HG03045 (cell line): ENCODE results near the gene DLAT.
A peak's percentile ranks its signal among the peaks of the same experiment; 100 is the strongest.
"Not testable (repeated sequence)": the region's sequence is repeated elsewhere in the genome, so short reads cannot be mapped to it uniquely, and the experiment has no call there.

ENCODE experiments used
- ATAC-seq: cut with Tn5 transposase; IDR thresholded peaks from one replicate; pipeline ENCODE4 v1.9.1; 2021; ENCODE audit warnings: mild to moderate bottlenecking, moderate library complexity; ENCODE audit not compliant: unreplicated experiment

DLAT gene

GRCh38 chr11:112004389-112004788 lies 20.8 kb upstream of the DLAT start:
- peak; percentile 85 for ATAC-seq

GRCh38 chr11:112005422-112006094 lies 19.6 kb upstream of the DLAT start:
- no peak for ATAC-seq

GRCh38 chr11:112006095-112006441 lies 19.1 kb upstream of the DLAT start:
- not testable (repeated sequence) for ATAC-seq

GRCh38 chr11:112011451-112011850 lies 13.8 kb upstream of the DLAT start:
- ATAC-seq, result not testable (repeated sequence)

GRCh38 chr11:112012874-112013273 lies 12.3 kb upstream of the DLAT start:
- ATAC-seq, result no peak

GRCh38 chr11:112013497-112014164 lies 11.6 kb upstream of the DLAT start:
- ATAC-seq, result no peak

- peak; percentile 85 for ATAC-seq
Measured at GRCh38 chr11:112016088-112016764, 9.0 kb upstream of the DLAT start.

- peak; percentile 45 for ATAC-seq
Measured at GRCh38 chr11:112016765-112017376, 8.3 kb upstream of the DLAT start.

- ATAC-seq, result no peak
Measured at GRCh38 chr11:112017538-112017937, 7.7 kb upstream of the DLAT start.

- no peak for ATAC-seq
Measured at GRCh38 chr11:112019066-112019465, 6.1 kb upstream of the DLAT start.

GRCh38 chr11:112023104-112023503 lies 2.1 kb upstream of the DLAT start:
- no peak for ATAC-seq

GRCh38 chr11:112024178-112024772 lies 933 bp upstream of the DLAT start:
- ATAC-seq, result peak; percentile 36

GRCh38 chr11:112025707-112026106 lies 499 bp downstream of the DLAT start:
- ATAC-seq, result peak; percentile 5

- ATAC-seq, result not testable (repeated sequence)
Measured at GRCh38 chr11:112026784-112027410, 1.7 kb downstream of the DLAT start.

- ATAC-seq, result no peak
Measured at GRCh38 chr11:112029460-112029859, 4.3 kb downstream of the DLAT start.

GRCh38 chr11:112033902-112034301 lies 8.7 kb downstream of the DLAT start:
- no peak for ATAC-seq

GRCh38 chr11:112037527-112037926 lies 12.3 kb downstream of the DLAT start:
- ATAC-seq, result no peak

GRCh38 chr11:112042161-112042960 lies 17.2 kb downstream of the DLAT start:
- ATAC-seq, result no peak

- ATAC-seq, result no peak
Measured at GRCh38 chr11:112042961-112043304, 17.7 kb downstream of the DLAT start.

GRCh38 chr11:112044961-112045360 lies 19.8 kb downstream of the DLAT start:
- ATAC-seq, result no peak
